Ishikawa (cell line): ENCODE data around the gene AGBL2.

Experiments used
- CREB1 ChIP-seq: IDR thresholded peaks from 2 replicates; pipeline ENCODE4 v1.6.1; 2012; ENCODE audit warnings: low read depth
- EGR1 ChIP-seq: IDR thresholded peaks from 2 replicates; pipeline ENCODE4 v1.6.1; 2012
- EP300 ChIP-seq: IDR thresholded peaks from 2 replicates; pipeline ENCODE4 v1.6.1; 2012; ENCODE audit warnings: borderline replicate concordance
- FOXM1 ChIP-seq: IDR thresholded peaks from 2 replicates; pipeline ENCODE4 v1.6.1; 2012; ENCODE audit warnings: low read depth, borderline replicate concordance
- MAX ChIP-seq: IDR thresholded peaks from 2 replicates; pipeline ENCODE4 v1.6.1; 2012
- NFIC ChIP-seq: IDR thresholded peaks from 2 replicates; pipeline ENCODE4 v1.6.1; 2012
- RAD21 ChIP-seq: IDR thresholded peaks from 2 replicates; pipeline ENCODE4 v1.6.1; 2012; ENCODE audit warnings: low read depth
- REST ChIP-seq: IDR thresholded peaks from 2 replicates; pipeline ENCODE4 v1.6.1; 2012; ENCODE audit warnings: low read depth, mild to moderate bottlenecking
- TAF1 ChIP-seq: IDR thresholded peaks from 2 replicates; pipeline ENCODE4 v1.6.1; 2012; ENCODE audit warnings: low read depth, mild to moderate bottlenecking
- TCF12 ChIP-seq: IDR thresholded peaks from 2 replicates; pipeline ENCODE4 v1.6.1; 2012; ENCODE audit warnings: low read depth
- TEAD4 ChIP-seq: IDR thresholded peaks from 2 replicates; pipeline ENCODE4 v1.6.1; 2012
- YY1 ChIP-seq: IDR thresholded peaks from 2 replicates; pipeline ENCODE4 v1.6.1; 2012; ENCODE audit warnings: low read depth

GRCh38 chr11:47667135-47667534 is 48.0 kb downstream of the AGBL2 start:
- TF ChIP-seq EP300: no peak
- TF ChIP-seq REST: no peak
- TF ChIP-seq MAX: no peak
- no peak for TF ChIP-seq RAD21
- no peak for TF ChIP-seq TCF12
- TF ChIP-seq YY1: no peak
- TF ChIP-seq TAF1: no peak
- no peak for TF ChIP-seq TEAD4
- TF ChIP-seq CREB1: no peak
- TF ChIP-seq EGR1: no peak
- no peak for TF ChIP-seq FOXM1
- TF ChIP-seq NFIC: no peak
